NCI-H1417 treated with DMSO at 0.1 percent for 48 hours (cell line): ENCODE measurements around the gene HYAL2.

Source experiments
- DNase-seq: peaks from one replicate; lab custom pipeline; 2025; lab: John Stamatoyannopoulos, UW

HYAL2 gene

DNA sequence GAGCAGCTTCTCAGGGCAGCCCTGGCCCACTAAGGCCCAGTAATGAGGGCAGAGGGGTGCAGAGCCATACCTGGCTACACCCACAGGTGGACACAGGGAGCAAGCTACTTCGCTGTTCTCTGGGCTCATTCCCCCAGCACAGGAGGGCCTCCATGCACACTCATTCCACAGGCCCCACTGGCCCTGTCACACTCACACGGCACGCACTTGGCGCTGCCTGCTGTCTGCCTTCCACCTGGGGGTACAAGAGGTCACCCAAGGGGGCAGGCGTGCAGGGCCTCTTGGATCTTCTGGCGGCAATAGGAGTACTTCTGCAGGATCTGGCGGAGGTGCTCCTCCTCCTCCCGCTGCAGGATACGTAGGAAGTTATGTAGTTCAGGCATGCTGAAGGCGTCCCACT lies 7.8 kb upstream of the HYAL2 start:
- no peak for DNase-seq

DNA sequence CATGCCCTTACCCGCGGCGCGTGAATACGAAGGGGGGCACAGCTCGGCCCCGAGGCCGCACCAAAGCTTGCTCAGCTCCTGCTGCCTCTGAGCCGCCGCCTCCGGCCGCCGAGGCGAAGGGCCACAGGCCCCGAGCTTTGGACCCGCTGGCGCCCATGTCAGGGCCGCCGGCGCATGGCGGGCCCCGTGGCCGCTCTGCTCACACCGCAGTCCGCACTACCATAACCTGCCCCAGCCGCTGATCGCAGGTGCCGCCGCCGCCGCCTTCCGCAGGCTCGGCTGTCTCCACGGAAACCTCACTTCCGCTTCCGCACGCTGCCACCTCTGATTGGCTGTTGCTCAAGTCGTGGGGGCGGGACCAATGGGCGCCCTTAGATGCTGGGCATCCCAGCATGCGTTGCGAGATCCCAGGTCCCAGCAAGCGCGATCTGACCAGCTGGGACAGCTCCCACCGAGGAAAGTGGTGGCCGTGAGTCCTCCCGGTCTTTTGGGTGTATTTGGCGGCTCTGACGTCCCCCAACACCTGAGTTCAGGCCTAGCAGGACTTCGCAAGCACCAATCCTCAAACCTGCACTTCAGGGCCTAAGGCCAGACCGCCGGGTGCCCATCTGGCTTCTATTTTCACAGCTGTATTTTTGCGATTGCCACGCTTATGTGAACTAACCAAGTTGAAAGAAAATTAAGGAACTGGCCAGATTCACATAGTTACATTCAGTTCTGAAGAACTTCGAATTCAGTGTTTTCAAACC lies 5.6 kb upstream of the HYAL2 start, which contains the start of gene TUSC2:
Gene TUSC2, minus strand, starts transcription at position 281 of the 749 bp plus-strand sequence. Its CDS starts 124 bp downstream, at position 157.
- peak; percentile 54 for DNase-seq

DNA sequence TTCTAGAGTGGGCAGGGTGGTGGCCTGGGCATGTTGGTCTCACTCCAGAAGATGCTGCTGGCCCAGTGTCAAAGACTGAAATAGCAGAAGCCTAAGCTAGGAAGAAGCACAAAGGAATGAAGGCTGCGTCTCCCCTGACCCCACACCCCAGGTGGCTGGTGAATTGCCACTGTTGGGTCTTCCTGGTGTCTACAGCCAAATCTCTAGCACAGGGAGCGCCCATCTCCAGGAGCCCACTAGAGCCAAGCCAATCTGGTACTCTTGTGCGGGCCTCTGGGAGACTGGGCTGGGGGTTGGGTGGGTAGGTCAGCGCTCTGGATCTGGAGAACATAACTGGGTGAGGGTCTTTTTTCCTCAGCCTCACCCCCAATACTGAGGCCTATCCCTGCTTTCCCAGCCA lies 4.6 kb upstream of the HYAL2 start:
- DNase-seq: no peak

DNA sequence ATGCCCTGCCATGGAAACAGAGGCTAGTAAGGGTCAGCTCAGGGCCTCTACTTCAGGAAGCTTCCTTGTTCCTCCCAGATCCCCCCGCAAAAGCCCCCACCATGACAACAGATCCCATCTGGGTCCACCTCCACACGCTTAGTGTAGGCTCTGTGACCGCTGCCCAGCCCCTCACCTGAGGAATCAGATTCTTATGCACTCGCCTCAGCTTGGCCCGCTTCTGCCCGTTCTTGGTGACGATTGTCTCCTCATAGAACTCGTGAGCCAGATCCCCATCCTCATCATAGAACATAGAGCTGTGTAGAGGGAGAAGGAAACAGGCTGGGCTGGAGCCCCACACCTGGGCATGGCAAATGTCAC lies 3.6 kb upstream of the HYAL2 start:
- DNase-seq: no peak

DNA sequence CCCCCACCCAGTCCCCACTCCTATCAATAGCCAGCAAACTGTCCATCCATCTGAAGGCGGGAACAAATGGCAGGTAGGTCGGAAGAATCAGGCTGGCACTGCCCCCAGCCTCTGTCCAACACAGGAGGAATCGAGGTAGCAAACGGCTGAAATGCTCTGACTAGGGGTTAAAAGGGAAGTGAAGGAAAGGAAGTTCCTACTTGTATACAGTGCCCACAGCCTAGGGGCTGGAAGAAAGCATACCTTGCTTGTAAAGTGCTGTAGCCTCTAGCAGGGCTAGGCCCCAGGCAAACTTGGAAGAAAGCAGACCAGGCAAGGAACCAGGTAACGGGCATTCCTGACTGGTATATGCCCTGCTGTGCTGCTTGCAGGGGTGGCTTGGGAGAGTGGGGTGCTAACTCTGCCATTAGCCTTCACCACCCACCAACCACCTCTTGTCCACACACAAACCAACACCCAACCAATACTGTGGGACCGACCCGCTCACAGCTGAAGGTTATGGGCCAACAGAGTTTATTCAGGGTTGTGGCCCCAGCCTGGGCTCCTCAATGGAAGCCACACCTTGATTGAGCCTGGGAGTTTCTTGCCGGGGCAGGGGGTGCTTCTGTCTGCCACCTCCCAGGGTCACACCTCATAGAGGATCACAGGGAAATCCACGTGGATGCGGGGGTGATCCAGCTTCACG lies 3.1 kb upstream of the HYAL2 start:
- DNase-seq: no peak

DNA sequence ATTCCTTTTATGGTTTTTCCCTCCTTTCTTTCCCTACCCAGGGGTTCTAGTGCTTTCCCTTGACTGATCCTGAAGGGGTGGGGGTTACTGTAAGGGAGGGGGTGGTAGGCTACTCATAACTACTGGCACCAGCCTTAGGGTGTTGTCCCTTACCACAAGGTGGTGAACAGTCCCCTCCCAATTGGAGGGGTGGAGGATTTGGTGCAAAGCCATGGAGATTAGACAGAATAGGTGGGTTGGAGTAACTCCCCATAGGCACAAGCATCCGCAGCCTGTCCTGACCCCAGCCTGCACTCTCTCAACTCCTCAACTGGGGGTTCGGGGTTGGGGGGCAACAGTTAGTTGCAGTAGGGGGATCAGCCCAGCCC lies 2.6 kb upstream of the HYAL2 start:
- no peak for DNase-seq

DNA sequence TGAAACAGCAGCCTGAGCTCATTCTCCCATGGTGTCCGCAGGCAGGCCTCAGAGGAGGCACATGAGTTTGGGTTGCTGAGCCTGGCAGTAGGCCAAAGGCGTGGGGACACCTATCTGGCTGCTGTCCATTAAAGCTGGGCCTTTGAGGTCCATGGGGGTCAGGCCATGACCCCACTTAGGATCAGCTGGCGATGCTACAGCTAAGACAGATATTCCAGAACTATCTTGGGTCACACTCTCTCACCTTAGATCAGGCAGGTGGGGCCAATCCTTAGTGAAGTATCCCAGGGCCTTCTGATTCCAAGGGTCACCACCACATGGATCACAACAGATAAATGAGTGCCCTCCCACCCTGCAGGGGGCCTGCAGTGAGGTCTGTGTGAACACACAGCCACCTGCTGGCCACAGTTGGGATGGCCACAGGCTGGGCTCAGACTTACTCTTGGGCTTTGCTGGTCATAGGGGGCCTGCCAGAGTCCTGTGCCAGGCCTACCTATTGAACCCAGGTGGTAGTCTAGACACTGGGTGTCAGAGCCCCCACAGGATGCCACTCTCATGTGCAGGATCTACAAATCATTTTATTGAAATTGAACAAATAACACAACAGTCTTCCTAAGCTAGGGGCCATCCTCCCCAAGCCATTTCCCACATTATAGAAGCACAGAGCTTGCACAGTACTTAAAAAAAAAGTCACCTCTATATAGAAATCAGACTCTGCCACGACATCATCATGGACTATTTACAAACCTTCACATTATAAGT lies 2.0 kb upstream of the HYAL2 start:
- DNase-seq: no peak

DNA sequence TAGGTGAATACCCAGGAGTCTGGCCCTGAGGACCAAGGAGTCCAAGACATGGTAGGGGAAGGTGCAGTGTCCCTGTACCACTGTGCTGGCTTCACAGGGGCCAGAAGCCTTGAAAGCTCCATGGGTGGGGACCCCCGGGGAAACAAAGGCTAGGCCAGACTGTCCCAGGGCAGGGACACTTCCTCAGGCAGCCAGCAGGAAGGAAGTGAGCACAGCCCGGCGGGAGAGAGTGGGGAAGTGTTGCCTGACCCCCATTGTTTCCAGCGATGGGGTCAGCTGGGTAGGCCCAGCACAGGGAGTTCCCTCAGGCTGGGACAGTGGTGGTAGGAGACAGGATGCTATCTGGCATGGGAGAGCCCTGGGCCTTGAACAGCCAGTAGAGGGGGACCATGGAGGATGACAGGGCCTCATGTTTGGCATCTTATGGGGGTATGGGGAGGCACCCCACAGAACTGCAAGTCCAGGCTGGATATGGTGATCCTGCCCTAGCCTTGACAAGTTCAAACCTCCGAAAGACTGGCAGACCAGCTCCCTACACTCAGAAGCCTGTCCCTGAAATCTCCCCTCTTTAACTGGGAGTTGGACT lies 1.2 kb upstream of the HYAL2 start:
- DNase-seq: no peak

DNA sequence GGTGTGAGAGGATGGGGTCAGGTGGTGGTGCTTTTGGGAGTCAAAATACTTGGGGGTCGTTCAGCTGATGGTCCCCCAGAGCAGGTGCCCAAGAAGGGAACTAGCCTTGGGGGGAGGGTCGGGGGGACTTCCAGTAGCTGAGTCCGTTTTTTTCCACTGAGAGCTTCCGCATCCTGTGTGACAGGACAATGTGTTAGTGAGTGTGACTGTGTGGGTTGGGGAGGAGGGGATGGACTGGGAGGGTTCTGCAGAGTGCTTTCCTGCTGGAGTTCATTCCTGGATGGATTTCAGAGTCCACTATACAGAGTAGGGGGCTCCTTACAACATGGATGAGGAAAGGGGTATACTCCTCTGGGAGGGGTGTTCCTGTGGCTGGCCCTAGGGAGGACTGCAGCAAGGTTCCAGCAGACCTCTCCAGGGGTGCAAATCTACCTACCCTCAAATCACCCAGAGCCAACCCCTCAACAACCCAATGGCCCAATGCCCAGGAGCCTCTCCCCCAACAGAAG lies 601 bp upstream of the HYAL2 start:
- no peak for DNase-seq

DNA sequence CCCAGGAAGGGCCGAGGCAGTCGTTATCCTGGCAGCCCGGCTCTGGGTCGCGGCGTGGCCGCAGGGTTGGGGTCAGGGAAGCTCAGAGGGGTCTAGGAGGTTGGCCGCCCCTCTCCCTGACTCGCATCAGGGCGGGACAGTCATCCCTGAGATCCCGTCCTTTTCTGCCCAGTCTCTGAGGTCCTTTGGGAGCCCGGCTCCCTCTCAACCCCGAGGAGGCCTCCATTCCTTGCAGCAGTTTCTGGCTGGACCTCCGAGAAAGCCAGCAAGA lies 495 bp downstream of the HYAL2 start:
- no peak for DNase-seq

DNA sequence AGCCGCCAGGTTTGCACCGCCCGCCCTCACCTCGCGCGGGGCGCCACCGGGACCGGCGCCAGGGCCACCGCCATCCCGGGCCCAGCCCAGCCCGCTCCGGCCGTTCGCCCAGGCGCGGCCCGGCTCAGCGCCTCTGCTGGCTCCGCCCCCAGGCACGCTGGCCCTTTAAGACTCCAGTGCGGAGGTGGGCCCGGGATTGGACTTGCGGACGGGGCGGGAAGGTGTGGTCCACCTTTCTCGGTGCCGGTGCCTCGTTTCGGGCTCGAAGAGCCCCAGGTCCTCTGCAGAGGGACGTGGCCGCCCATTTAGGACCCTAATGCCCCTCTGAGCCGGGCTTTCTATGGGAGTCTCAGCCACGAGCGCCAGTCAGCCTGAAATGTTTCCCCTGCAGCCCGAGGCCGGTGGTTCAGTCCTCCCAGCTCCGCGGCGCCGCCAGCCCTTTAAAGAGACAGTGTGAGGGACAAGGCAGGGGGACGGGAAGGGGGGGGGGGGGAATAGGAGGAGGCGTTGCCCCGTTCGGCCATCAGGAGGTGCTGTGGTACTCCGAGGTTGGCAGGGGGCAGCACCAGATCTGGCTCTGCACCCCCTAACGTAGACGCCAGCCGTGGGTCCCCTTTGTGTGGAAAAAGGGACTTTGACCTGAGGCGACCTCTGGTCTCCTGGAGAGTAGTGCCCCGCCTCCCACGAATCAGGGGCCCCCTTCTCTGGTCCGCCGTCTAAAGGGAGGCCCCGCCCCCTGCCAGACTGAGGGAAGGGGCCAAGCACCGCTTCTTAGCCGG lies 1.0 kb downstream of the HYAL2 start:
- DNase-seq: no peak

DNA sequence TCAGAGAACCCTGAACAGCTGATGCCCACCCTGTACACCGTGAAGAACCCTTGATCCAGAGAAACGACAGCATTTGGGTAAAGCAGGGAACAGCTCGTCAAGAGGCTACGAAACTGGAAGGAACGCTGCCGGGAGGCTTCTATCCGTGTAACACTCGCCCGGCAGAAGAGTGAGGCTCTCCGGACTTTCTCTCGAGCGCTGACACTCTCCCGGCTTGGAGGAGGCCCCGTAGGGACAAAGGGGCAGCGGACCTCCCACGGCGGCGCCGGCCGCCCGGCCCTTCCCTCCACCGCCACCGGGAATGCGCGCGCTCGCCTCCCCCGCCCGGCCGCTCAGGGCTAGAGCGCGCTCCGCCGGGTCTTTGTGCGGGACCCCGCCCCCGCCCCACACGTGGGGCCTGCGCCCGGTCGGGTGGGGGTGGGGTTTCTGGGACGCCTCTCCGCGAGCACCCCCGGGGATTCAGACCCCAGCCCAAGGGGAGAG lies 1.7 kb downstream of the HYAL2 start:
- DNase-seq: no peak

DNA sequence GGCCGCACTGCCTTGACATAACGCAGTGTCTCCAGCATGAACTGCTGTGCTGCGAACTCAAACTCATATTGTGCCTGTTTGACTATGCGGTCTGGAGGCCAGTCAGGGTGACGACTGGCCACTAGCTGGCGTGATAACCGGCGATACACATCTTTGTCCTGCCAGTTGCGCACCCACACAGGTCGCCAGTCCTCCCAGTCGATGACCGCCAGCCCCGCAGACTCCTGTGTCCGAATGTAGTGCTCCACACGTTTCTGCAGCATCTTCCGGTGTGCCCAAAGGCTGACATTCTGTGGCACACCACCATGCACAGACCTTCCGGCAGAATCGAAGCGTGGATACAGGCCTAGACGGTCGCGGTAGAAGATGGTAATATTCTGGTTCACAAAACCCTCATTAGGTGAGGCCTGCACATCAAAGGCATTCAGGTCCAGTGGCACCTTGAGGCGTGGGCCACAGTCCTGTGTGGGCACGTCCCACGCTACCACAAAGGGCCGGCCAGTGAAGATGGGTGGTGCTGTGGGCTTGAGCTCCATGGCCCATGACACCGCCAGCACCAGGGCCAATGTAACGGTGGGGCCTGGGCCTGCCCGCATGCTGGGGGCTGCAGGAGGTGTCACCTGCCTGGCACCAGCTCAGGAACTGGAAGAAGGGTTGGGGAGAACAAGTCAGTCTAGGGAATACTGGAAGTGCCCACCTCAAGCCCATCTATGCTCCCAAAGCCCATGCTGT lies 2.5 kb downstream of the HYAL2 start:
- DNase-seq: no peak

DNA sequence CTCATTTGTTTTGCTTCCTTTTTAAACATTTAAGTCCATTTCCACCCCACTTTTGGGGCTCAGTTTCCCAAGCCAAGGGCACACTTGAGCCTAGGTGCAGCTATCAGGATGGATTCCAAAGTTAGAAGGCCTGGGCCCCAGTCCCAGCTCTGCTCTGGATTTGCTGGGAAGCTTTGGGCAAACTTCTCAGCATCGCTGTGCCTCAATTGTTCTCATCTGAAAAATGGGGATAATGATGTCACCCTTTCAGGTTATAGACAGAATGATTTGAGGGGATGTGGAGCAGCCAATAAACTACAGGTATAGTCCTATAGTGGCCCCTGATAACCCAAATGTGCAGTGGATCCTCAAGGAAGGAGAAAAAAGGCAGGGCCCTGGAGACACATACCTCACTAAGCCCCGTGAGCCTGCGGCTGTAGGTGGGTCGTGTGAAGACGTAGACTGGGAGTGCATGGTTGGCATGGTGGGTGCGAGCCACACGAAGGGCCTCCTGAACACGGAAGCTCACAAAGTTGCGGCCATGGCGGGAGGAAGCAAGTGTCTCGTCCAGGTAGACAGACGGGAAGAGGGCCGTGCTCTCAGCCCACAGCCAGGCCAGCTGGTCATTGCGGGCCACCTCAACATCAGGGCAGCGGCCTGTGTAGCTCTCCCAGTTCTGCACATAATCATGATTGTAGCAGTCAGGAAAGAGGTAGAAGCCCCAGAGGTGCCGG lies 3.2 kb downstream of the HYAL2 start:
- no peak for DNase-seq

DNA sequence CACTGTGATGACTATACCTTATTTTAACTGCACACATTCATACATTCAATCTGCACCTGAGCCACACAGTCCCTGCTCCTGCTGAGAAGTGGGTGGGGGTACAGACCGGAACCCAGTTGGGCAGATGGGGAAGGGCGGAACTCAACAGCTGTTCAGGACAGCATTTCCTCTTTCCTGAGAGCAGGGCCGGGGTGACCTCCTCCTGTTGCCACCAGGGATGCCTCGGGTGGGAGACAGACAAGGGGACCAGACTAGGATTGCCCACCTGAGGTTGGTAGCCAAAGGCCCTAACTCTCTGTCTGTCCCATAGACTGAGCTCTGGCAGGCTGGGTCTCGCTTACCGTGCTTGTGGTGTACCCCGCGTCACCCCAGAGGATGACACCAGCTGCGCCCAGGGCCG lies 3.9 kb downstream of the HYAL2 start:
- DNase-seq: no peak

DNA sequence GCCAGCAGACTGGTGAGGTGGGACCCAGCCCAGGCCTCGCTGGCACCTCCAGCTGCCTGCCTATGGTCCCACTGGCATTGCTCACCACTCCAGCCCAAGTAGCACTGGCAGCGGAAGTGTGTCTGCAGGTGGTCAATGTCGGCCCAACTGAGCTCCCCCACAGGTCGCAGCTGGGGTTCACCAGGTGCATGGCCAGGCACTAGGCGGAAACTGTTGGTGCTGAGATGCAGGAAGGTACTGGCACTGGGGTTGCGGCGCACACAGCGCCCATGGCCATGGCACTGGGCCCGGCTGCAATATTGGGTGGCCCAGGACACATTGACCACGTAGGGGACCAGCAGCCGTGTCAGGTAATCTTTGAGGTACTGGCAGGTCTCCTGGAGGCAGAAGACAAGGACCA lies 4.4 kb downstream of the HYAL2 start:
- no peak for DNase-seq

DNA sequence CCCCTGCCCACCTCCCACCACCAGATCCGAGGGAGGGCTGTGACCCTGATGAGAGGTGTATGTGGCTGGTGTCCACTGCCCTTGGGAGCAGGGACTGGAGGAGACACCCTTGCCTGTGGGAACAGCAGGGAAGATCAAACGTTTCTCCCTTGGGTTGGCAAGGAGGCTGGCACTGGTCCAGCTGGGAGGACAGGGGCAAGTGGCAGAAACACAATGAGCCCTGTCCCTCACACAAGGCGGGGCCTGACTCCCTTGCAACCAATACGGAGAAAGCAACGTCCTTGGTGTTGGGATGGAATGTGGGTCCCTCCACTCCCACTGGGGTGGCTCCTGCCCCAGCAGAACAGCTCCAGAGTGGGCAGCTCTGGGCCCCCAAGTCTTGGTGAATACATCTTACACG lies 5.2 kb downstream of the HYAL2 start:
- no peak for DNase-seq

DNA sequence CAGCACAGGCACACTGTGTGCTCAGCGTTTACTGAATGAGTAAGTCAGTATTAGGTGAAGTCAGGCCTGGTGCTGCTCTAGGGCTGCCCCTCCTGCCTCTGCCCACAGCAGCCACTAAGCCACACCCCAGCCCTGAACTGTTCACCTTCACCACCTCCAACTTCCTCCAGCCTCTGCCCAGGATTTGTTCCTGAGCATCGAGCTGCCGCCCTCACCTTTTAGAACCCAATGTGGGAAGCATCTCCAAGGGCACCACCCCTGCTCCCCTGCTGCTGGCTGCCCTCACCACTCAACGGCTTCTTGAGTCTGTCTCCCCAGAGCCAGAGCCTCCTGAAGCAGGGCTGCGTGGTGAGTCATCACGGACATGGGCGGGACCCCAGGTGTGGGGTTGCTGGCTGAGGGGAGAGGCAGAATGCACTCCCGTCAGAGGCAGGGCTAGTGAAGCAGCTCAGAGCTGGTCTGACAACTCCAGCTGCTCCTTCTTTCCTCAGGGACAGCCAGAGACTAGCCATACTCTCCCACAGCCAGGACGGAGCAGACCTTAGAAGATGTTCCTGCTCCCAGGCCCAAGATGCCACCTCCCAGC lies 5.8 kb downstream of the HYAL2 start:
- DNase-seq: no peak

DNA sequence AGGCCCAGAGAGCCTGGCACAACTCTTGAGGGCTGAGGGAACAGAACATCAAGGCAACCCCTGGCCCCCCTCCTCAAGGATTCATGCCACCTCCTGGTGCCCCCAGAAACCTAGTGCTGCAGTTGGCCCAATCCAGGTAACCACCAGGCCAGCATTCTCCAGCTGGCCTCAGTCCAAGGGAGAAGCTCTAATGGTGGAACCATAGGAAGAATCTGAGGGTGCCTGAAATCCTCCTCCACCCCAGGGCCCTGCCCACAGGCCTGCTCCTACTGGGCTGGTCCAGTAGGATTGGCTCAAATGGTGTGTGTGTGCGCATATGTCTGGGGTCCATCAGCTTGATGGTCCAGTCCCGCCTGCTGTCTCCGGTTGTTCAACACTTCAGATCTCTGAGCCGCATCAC lies 7.7 kb downstream of the HYAL2 start:
- no peak for DNase-seq

DNA sequence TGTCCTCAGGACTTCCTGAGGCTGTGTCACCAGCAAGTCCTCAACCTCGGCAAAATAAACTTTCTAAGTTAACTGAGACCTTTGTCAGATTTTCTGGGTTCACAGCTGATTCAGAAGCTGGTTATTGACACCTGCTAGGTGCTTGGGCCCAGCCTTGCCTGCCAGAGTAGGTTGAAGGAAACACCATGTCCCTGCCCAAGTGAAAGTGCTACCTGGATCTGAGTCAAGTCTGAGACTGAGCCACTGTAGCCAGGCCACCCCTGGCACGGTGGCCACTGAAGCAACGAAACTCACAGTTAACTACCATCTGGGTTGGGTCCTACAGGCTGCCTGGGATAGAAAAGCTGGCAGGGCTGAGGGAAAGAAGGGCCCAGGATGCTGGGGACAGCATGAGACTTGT lies 8.2 kb downstream of the HYAL2 start:
- DNase-seq: no peak
